OCI-M1 (cell line): ENCODE results near the gene VPS9D1.
A peak's percentile ranks its signal among the peaks of the same experiment; 100 is the strongest.

Source experiments
- DNase-seq: peaks from one replicate; lab custom pipeline; 2025; lab: John Stamatoyannopoulos, UW

Gene VPS9D1

GRCh38 chr16:89732142-89732917, 11.6 kb upstream of the VPS9D1 start:
- DNase-seq: no peak

- no peak for DNase-seq
Observed at GRCh38 chr16:89730610-89731234, 10.0 kb upstream of the VPS9D1 start.

- DNase-seq: no peak
Observed at GRCh38 chr16:89729863-89730593, 9.3 kb upstream of the VPS9D1 start.

- DNase-seq: no peak
Observed at GRCh38 chr16:89729293-89729692, 8.6 kb upstream of the VPS9D1 start.

- no peak for DNase-seq
Observed at GRCh38 chr16:89727406-89728120, 6.9 kb upstream of the VPS9D1 start.

- DNase-seq: no peak
Observed at GRCh38 chr16:89723279-89724250, 2.9 kb upstream of the VPS9D1 start.

- peak; percentile 59 for DNase-seq
Observed at GRCh38 chr16:89722392-89723278, 1.9 kb upstream of the VPS9D1 start.

- peak; percentile 74 for DNase-seq
Observed at GRCh38 chr16:89721546-89722391, 1.1 kb upstream of the VPS9D1 start.

GRCh38 chr16:89720551-89720812, 216 bp downstream of the VPS9D1 start:
- DNase-seq: peak; percentile 78

GRCh38 chr16:89717688-89718505, 2.8 kb downstream of the VPS9D1 start:
- no peak for DNase-seq

GRCh38 chr16:89716916-89717687, 3.6 kb downstream of the VPS9D1 start:
- no peak for DNase-seq

- no peak for DNase-seq
Observed at GRCh38 chr16:89716493-89716892, 4.2 kb downstream of the VPS9D1 start.

GRCh38 chr16:89712274-89712781, 8.4 kb downstream of the VPS9D1 start:
- DNase-seq: peak; percentile 44

GRCh38 chr16:89711601-89712273, 9.0 kb downstream of the VPS9D1 start:
- DNase-seq: peak; percentile 87

GRCh38 chr16:89710709-89711564, 9.8 kb downstream of the VPS9D1 start:
- no peak for DNase-seq
